ENCODE measurements around the gene TP53BP1.
"Not testable (repeated sequence)": the region's sequence is repeated elsewhere in the genome, so short reads cannot be mapped to it uniquely, and the experiment has no call there.

The TP53BP1 gene

GRCh38 chr15:43402255-43402654 is 90.7 kb downstream of the TP53BP1 start:
- TF ChIP-seq TCF4 (CRISPR knock-in tag; IDR thresholded peaks at IDR 0.05; ENCODE audit: borderline replicate concordance) (no peak), POU6F1 (CRISPR knock-in tag; IDR thresholded peaks at IDR 0.05; ENCODE audit: borderline replicate concordance, low read depth) (no peak), OSR1 (CRISPR knock-in tag; IDR thresholded peaks at IDR 0.05) (no peak), PPARA (CRISPR knock-in tag; IDR thresholded peaks at IDR 0.05; ENCODE audit: borderline replicate concordance) (no peak), ZNF565 (CRISPR knock-in tag; conservative IDR thresholded peaks at IDR 0.05; ENCODE audit: low read depth) (no peak), CSDC2 (CRISPR knock-in tag; IDR thresholded peaks at IDR 0.05) (no peak), ZFP30 (CRISPR knock-in tag; IDR thresholded peaks at IDR 0.05) (no peak), TSHZ2 (CRISPR knock-in tag; IDR thresholded peaks at IDR 0.05) (no peak), CSRNP3 (CRISPR knock-in tag; IDR thresholded peaks at IDR 0.05) (no peak), GLIS3 (CRISPR knock-in tag; IDR thresholded peaks at IDR 0.05) (no peak), ISL1 (CRISPR knock-in tag; IDR thresholded peaks at IDR 0.05) (no peak), CREB5 (CRISPR knock-in tag; IDR thresholded peaks at IDR 0.05; ENCODE audit: low read depth) (no peak), BACH2 (CRISPR knock-in tag; IDR thresholded peaks at IDR 0.05; ENCODE audit: borderline replicate concordance) (no peak), SNAI2 (CRISPR knock-in tag; IDR thresholded peaks at IDR 0.05) (no peak), RARB (CRISPR knock-in tag; IDR thresholded peaks at IDR 0.05) (no peak), ZC3H10 (CRISPR knock-in tag; IDR thresholded peaks at IDR 0.05) (no peak), ZFP3 (CRISPR knock-in tag; IDR thresholded peaks at IDR 0.05) (no peak), ZNF70 (CRISPR knock-in tag; IDR thresholded peaks at IDR 0.05) (no peak), PATZ1 (CRISPR knock-in tag; IDR thresholded peaks at IDR 0.05; ENCODE audit: borderline replicate concordance) (no peak), ESRRG (CRISPR knock-in tag; IDR thresholded peaks at IDR 0.05) (no peak)
- no peak for ATAC-seq

GRCh38 chr15:43393592-43393991 is 99.4 kb downstream of the TP53BP1 start:
- ATAC-seq, result not testable (repeated sequence)

GRCh38 chr15:43390723-43391122 is 102.2 kb downstream of the TP53BP1 start:
- TF ChIP-seq ZFP30 (CRISPR knock-in tag; IDR thresholded peaks at IDR 0.05), result no peak
- no peak for TF ChIP-seq PATZ1 (CRISPR knock-in tag; IDR thresholded peaks at IDR 0.05; ENCODE audit: borderline replicate concordance)
- TF ChIP-seq CSRNP3 (CRISPR knock-in tag; IDR thresholded peaks at IDR 0.05), result no peak
- TF ChIP-seq RARB (CRISPR knock-in tag; IDR thresholded peaks at IDR 0.05), result no peak
- TF ChIP-seq BACH2 (CRISPR knock-in tag; IDR thresholded peaks at IDR 0.05; ENCODE audit: borderline replicate concordance), result no peak
- TF ChIP-seq ZNF565 (CRISPR knock-in tag; conservative IDR thresholded peaks at IDR 0.05; ENCODE audit: low read depth), result no peak
- TF ChIP-seq TSHZ2 (CRISPR knock-in tag; IDR thresholded peaks at IDR 0.05), result no peak
- no peak for TF ChIP-seq TOX (CRISPR knock-in tag; IDR thresholded peaks at IDR 0.05; ENCODE audit: borderline replicate concordance)
- TF ChIP-seq ZFP3 (CRISPR knock-in tag; IDR thresholded peaks at IDR 0.05), result no peak

More at GRCh38 chr15:43390723-43391122, 102.2 kb downstream of the TP53BP1 start:
- no peak for ATAC-seq
